ENCODE data around the gene CREM.
A peak's percentile ranks its signal among the peaks of the same experiment; 100 is the strongest.

Gene CREM

GRCh38 chr10:35223016-35223415, 96.4 kb downstream of the CREM start:
- DNase-seq: no peak

DNA sequence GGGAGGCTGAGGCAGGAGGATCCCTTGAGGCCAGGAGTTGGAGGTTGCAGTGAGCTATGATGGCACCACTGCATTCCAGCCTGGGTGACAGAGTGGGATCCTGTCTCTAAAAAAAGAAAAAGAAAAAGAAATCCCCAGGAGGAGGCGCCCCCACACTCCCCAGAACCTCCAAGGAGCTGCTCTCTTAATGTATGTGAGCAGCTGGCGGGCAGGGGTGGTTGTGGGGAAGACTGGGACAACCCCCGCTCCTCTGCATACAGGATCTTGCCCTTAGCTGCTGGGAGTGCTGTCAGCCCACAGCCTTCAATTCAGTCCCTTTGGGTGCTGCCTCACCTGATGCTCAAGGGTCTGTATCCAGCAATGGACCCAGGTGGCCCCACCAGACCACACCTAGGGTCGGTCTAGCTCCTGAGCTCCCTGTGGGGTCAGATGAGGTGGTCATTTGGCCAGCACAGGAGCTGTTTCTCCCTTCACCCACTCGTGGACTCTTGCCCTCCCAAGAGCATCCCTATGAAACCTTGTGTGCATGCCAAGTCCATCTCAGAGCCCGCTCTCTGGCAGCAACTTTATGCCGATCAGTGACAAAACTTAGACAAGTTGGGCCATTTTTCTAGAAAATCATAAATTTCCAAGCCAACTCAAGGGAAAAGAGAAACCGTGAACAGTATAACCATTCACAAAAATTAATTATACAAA, 97.5 kb downstream of the CREM start:
- DNase-seq: no peak

DNA sequence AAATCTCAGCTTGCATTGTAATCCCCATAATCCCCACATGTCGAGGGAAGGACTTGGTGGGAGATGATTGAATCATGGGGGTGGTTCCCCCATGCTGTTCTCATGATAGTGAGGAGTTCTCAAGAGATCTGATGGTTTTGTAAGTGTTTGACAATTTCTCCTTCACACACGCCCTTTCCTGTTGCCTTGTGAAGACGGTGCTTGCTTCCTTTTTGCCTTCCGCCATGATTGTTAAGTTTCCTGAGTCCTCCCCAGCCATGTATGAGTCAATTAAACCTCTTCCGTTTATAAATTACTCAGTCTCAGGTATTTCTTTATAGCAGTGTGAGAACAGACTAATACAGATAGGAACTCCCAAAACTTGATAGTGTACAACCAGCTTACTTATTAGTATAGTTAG, 98.6 kb downstream of the CREM start:
- no peak for DNase-seq

- DNase-seq: no peak
These were observed 99.9 kb downstream of the CREM start for GRCh38 chr10:35226507-35226906.

DNA sequence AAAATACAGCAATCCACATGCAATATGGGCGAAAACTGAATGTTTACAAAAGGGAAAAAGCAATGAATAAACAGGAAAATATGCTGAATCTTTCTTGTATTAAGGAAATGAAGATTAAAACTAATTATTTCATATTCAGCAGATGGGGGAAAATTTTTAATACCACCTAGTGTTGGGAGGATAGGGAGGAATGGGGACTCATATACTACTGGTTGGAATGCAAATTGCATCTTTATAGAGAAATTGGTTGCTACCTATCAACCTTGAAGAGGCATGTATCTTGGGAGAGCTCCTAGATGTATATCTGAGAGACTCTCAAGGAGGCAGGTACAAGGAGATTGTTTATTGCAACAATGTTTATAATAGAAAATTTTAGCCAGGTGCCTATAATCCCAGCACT, 101.4 kb downstream of the CREM start:
- no peak for DNase-seq

DNA sequence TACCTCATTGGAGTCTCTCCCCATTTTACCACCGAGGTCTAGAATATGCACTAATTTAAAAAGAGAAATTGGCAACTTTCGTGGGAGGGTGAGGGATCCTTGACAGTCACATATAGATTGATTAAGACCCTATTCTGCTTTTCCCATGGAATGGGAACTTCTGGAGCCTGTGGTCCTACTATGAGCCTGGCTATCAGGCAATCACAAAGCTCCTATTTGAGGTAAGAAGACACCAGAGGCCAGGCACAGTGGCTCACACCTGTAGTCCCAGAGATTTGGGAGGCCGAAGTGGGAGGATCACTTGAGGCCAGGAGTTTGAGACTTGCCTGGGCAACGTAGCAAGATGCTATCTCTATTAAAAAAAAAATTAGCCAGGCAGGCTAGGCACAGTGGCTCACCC, 105.0 kb downstream of the CREM start:
- no peak for DNase-seq

- no peak for DNase-seq
These were observed 105.9 kb downstream of the CREM start for GRCh38 chr10:35232527-35232926.

DNA sequence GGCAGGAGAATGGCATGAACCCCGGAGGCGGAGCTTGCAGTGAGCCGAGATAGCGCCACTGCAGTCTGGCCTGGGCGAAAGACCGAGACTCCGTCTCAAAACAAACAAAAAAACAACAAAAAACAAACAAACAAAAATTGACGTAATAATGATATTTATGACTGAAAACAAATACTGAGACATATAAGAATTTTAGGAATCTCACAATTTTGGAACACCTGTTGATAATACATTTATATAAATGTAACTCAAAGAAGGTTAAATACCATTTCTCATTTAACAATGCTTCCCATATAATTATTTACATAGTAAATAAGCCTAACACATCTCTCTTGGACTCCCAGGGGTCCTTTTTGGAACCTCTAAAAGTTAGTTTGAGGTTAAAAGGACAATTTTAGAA, 107.4 kb downstream of the CREM start:
- DNase-seq: no peak

GRCh38 chr10:35236739-35237138, 110.1 kb downstream of the CREM start:
- no peak for DNase-seq

GRCh38 chr10:35237766-35238512, 111.3 kb downstream of the CREM start:
- DNase-seq: no peak

DNA sequence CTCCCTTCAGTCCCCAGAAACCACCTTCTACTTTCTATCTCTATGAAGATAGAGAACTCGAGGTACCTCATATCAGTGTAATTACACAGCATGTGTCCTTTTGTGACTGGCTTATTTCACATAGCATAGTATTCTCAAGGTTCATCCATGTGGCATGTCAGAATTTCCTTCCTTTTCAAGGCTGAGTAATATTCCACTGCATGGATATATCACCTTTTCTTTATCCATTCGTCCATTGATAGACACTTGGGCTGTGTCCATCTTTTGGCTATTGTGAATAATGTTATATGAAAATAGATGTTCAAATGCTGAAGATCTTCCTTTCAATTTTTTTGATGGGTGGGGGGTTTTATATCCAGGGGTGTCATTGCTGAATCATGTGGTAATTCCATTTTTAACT, 117.9 kb downstream of the CREM start:
- no peak for DNase-seq

DNA sequence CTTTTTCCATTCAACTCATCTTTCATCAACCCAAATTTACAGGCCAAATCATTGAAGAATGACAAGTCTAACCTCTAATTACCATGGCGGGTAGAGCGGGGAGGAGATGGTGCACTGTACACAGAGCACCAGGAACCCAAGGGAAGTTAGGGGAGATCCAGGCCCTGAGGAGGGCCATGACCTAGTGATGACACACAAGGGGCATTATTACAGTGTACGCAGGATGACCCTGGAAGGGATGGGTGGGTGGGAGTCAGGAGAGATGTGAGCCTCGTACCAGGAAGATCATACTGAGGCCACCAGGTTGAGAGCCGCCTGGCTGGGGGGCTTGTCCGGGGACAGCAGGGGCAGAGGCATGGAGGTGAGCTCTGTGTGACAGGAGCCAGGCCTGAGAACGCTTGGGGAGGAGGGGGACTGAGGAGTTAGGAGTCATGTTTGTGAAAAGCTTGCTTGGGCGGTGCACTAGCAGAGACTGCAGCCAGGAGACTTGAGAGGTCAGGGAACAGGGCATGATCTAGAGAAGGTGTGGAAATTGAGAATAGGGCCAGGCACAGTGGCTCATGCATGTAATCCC, 120.2 kb downstream of the CREM start:
- DNase-seq: no peak

- no peak for DNase-seq
These were observed 124.9 kb downstream of the CREM start for GRCh38 chr10:35251373-35252100.

DNA sequence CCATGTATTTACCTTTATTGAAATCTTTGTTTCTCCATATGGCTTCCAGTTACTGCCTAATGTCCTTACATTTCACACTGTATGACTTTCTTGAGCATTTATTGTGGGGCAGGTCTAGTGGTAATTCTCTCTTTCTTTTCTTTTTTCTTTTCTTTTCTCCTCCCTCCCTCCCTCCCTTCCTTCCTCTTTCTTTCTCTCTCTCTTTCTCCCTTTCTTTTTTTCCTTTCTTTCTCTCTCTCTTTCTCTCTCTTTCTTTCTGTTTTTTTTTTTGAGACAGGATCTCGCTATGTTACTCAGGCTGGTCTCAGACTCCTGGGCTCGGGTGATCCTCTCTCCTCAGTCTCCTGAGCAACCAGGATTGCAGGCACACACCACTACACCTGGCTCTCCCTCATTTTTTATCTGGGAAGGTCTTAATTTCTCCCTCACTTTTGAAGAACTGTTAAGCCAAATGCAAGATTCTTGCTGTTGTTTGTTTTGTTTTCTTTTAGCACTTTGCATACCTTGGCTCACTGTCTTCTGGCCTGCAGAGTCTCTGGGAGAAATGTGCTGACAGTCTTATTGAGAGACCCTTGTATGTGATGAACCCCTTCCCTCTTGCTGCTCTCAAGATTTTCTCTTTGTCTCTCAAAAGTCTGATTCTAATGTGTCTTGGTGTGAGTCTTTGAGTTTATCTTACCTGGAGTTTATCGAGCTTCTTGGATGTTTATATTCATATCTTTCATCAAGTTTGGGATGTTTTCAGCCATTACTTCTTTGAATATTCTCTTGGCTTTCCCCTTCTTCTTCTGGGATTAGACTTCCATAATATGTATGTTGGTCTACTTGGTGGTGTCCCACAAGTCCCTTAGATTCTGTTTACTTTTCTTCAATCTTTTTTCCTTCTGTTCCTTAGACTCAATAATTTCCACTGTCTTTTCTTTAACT, 130.7 kb downstream of the CREM start:
- DNase-seq: no peak

DNA sequence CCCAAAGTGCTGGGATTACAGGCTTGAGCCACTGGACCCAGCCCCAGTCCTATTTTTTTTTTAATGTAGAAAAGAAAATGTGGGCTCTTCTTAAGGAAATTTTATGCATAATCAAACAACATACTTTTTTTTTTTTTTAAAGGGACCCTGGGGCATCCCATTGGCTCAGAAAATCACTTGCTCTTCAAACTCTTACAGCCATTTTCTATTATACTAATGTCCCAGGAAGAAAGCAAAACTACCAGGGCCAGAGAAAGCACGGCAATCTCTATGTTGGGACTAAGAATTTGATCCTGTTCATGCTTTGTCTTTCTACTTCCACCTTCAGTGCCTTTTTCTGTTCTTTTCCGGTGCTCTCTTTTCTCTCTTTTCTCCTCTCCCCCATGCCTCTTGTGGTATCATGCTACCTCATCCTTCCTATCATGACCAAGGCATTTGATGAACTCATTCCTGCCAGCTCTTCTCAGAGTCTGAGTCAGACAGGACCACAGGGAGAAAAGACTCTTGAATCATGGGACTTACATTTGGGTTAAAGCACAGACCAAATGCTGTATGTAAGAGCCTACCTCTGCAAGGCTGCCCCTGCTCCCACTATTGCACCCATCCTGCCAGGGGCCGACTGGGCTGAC, 133.2 kb downstream of the CREM start:
- DNase-seq: peak; percentile 97

- peak; percentile 3 for DNase-seq
These were observed 135.8 kb downstream of the CREM start for GRCh38 chr10:35262436-35262835.
